Skeletal muscle tissue (tissue), 4 donors: ENCODE data around the gene KAT6B. TPM values are rescaled to one million over a fixed set of nuclear protein-coding genes. Genes with fewer than 3 reads are reported as not detected.

Experiments used
- H3K27ac ChIP-seq: one replicate; pipeline ENCODE4 v1.7.0; 2013; ENCODE audit warnings: mild to moderate bottlenecking, low read depth, low read length, inconsistent platforms
- H3K27me3 ChIP-seq, 3 donors: one replicate each; pipeline ENCODE4 v1.7.0; 2013; ENCODE audit warnings: low read length in 3 of 3; ENCODE audit not compliant: control insufficient read depth in 3 of 3, insufficient read depth in 3 of 3
- H3K36me3 ChIP-seq, 3 donors: one replicate each; pipeline ENCODE4 v1.7.0; 2013; ENCODE audit warnings: low read length in 3 of 3; ENCODE audit not compliant: control insufficient read depth in 3 of 3, insufficient read depth in 3 of 3
- H3K4me1 ChIP-seq, 3 donors: one replicate each; pipeline ENCODE4 v1.7.0; 2013; ENCODE audit warnings: low read length in 3 of 3, mild to moderate bottlenecking in 3 of 3; ENCODE audit not compliant: control insufficient read depth in 3 of 3, insufficient read depth in 3 of 3
- H3K4me3 ChIP-seq, 3 donors: one replicate each; pipeline ENCODE4 v1.7.0; 2013; ENCODE audit warnings: low read length in 3 of 3
- H3K9ac ChIP-seq, 3 donors: one replicate each; pipeline ENCODE4 v1.7.0; 2013; ENCODE audit warnings: low read length in 3 of 3, mild to moderate bottlenecking in 3 of 3, moderate library complexity in 2 of 3, low read depth in 1 of 3
- H3K9me3 ChIP-seq, 3 donors: one replicate each; pipeline ENCODE4 v1.7.0; 2013; ENCODE audit warnings: low read length in 3 of 3; ENCODE audit not compliant: control insufficient read depth in 3 of 3
- total RNA-seq: library from RNA; depleted of rRNA; stranded (reverse); fragments of >200 nt; gene quantifications from one replicate; pipeline ENCODE4 v1.2.3, GENCODE V29; 2014
- donor health status: Osteomylitis.

KAT6B gene
- total RNA-seq, 1 donor from 2014 or later: 49.6 TPM

DNA sequence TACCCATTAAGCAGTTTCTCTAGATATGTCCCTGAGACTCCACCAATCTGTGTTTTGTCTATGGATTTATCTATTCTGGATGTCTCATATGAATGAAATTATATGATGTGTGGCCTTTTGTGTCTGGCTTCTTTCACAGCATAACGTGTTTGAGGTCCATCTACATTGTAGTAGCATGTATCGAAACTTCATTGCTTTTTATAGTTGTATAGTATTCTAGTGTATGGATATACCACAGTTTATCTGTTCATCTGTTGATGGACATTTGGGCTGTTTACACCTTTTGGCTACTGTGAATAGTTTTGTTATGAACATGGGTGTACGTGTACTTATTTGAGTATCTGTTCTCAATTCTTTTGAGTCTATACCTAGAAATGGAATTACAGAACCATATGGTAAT is 9.6 kb downstream of the KAT6B start:
- Histone ChIP-seq H3K9ac (no peak overlapping the region), H3K27me3 (no peaks in the 10 kb centered on the region), H3K4me1 (peaks cover 17 to 20% (median 20%) of the 10 kb centered on the region in 3 donors), H3K27ac (no peak overlapping the region), H3K36me3 (no peaks in the 10 kb centered on the region), H3K9me3 (no peaks in the 10 kb centered on the region), H3K4me3 (no peak overlapping the region)

DNA sequence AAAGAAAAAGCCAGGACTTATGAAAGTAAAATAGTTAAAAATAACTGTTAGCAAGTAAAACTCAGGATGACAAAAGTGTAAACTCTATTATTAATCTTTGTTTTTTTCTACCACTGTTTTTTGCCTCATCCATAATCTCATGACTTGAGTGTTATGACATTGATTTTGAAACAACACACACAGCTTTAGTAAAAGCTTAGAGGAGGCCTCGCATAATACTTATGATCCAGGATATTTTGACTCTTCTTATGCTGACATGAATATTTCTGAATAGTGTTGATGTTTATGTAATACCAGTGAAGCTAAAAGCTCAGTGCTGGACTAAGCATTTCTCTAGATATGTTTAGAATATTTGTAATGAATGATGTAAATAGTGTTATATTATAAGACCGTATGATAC is 10.5 kb downstream of the KAT6B start:
- Histone ChIP-seq H3K9ac (no peak overlapping the region), H3K4me1 (peaks cover 24 to 28% (median 24%) of the 10 kb centered on the region in 3 donors), H3K27ac (no peak overlapping the region)

DNA sequence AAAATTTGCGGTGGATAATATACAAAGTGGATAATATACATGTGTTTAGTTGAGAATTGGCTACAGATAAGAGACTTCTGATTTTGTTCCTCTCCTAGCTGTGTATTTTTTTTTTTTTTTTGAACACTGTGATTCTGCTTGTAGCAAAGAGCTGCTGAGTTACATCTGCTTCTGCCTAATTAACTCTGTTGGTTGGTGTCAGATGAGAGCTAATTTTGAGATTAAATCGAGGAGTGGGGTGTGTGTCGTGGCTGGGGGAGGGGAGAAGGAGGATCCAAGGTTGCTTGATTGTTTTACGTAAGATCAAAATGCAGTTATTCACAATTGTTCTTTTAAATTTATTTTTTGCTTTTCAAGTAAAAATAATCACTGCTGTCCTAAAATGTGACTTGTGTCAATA is 11.3 kb downstream of the KAT6B start:
- no peak overlapping the region for H3K27ac ChIP-seq
- no peak overlapping the region for H3K9ac ChIP-seq
- no peak overlapping the region for H3K4me3 ChIP-seq
- peaks cover 0 to under 1% (median 0%) of the 10 kb centered on the region in 3 donors for H3K36me3 ChIP-seq
- no peaks in the 10 kb centered on the region for H3K27me3 ChIP-seq
- H3K9me3 ChIP-seq: no peaks in the 10 kb centered on the region
- peaks cover 24 to 28% (median 28%) of the 10 kb centered on the region in 3 donors for H3K4me1 ChIP-seq

More for the DNA sequence above, 10.5 kb downstream of the KAT6B start:
- H3K9me3 ChIP-seq: no peaks in the 10 kb centered on the region
- no peak overlapping the region for H3K4me3 ChIP-seq
- no peaks in the 10 kb centered on the region for H3K27me3 ChIP-seq
- H3K36me3 ChIP-seq: no peaks in the 10 kb centered on the region

DNA sequence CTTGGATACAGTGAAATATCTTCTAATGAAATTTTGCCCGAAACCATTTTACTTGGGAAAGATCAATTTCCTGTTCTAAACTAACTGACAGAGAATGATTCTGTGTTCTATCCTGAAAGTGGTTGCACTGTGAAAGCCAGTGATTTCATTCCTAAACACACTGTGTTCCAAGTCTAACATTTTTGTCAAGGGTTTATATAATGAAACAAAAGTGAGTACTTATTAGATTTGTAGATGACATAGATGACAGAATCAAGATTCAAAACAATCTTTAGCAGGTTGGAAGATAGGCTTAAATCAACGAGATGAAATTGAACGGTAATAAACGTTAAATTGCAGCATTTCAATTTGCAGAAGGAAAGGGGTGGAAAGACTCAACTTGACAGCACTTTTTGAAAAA is 13.3 kb downstream of the KAT6B start:
- Histone ChIP-seq H3K9me3 (no peaks in the 10 kb centered on the region), H3K4me3 (no peak overlapping the region), H3K4me1 (peaks cover 24 to 28% (median 24%) of the 10 kb centered on the region in 3 donors), H3K36me3 (peaks cover 6 to 7% (median 6%) of the 10 kb centered on the region in 3 donors), H3K27ac (no peak overlapping the region), H3K9ac (no peak overlapping the region), H3K27me3 (no peaks in the 10 kb centered on the region)

DNA sequence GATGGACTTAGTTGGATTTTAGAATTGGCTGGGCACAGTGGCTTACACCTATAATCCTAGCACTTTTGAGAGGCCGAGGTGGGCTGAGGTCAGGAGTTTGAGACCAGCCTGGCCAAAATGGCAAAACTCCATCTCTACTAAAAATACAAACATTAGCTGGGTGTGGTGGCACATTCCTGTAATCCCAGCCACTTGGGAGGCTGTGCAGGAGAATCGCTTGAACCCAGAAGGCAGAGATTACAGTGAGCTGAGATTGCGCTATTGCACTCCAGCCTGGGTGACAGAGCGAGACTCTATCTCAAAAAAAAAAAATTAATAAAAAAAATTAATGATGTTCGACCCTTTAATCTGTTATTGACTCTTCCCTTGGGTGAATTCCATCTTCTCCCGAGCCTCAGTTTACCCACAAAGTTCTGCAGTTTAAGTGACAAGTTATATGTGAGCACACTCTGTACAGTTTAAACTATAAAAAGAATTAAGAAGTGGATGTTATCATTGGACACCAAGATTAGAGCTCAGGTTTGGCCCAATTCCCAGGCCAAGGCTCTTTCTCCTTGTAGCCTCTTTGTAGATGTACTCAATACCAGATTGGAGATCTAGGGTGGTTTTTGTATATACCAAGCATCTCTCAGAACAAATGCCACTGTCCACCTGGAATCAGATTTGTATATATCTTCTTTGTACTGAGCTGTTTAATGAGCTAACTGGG is 15.0 kb downstream of the KAT6B start:
- Histone ChIP-seq H3K27ac (no peak overlapping the region), H3K36me3 (peaks cover 6 to 7% (median 6%) of the 10 kb centered on the region in 3 donors), H3K4me1 (peaks cover 13 to 22% (median 16%) of the 10 kb centered on the region in 3 donors)

DNA sequence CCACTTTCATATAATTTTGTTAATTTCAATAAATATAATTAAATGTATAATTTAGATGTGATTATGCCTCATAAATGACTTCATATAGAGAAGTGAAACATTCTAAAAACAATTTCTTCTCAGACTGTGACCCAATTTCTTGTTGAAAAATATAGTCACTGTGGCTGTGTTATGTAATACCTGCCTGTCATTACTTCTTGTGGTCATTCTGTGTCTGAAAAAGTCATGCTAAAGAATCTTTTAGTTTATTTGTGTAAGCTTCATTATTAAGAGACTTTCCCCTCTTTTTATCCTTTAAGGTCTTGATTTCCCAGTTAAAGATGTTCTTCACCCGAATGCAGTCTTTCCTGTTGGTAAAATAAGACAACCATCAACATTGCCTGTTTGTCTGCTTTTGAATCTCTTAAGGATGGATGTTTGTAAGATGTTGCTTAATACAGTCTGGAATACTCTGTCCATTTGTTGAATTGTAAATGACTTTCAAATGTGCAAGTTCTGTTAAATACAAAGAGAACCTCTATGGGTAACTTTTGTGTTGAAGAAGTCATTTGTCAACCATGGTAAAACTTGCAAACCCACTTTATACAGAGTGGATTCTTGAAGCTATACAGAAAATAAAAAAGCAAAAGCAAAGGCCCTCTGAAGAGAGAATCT is 16.0 kb downstream of the KAT6B start:
- H3K4me1 ChIP-seq: peaks cover 10 to 24% (median 15%) of the 10 kb centered on the region in 3 donors
- H3K27ac ChIP-seq: no peak overlapping the region
- no peak overlapping the region for H3K4me3 ChIP-seq
- H3K27me3 ChIP-seq: no peaks in the 10 kb centered on the region
- peaks cover 6 to 7% (median 6%) of the 10 kb centered on the region in 3 donors for H3K36me3 ChIP-seq
- H3K9ac ChIP-seq: no peak overlapping the region
- no peaks in the 10 kb centered on the region for H3K9me3 ChIP-seq

More for the DNA sequence above, 15.0 kb downstream of the KAT6B start:
- no peak overlapping the region for H3K4me3 ChIP-seq
- no peaks in the 10 kb centered on the region for H3K9me3 ChIP-seq
- H3K9ac ChIP-seq: no peak overlapping the region
- no peaks in the 10 kb centered on the region for H3K27me3 ChIP-seq

DNA sequence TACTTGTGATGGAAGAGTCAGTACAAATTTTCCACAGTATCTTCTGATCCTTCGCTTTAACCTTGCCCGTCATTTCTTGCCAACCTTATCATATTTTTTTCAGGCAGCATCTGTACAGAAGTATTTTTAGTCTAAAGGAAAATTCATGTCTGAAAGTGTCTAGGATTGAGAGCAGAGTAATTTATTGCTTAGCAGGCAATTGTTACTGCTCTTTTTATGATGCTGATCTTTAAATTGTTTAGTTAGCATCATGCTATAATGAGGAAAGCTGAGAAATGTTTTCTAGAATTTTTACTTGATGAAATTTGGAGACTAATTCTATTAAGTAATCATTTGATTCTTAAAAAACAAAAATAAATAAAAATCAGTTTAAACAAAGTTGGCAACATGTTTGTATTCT is 20.6 kb downstream of the KAT6B start:
- H3K27ac ChIP-seq: no peak overlapping the region
- peaks cover 3 to 6% (median 3%) of the 10 kb centered on the region in 3 donors for H3K4me1 ChIP-seq
- peaks cover 6 to 7% (median 6%) of the 10 kb centered on the region in 3 donors for H3K36me3 ChIP-seq
- no peaks in the 10 kb centered on the region for H3K27me3 ChIP-seq
- no peaks in the 10 kb centered on the region for H3K9me3 ChIP-seq
- H3K4me3 ChIP-seq: no peak overlapping the region
- H3K9ac ChIP-seq: no peak overlapping the region

DNA sequence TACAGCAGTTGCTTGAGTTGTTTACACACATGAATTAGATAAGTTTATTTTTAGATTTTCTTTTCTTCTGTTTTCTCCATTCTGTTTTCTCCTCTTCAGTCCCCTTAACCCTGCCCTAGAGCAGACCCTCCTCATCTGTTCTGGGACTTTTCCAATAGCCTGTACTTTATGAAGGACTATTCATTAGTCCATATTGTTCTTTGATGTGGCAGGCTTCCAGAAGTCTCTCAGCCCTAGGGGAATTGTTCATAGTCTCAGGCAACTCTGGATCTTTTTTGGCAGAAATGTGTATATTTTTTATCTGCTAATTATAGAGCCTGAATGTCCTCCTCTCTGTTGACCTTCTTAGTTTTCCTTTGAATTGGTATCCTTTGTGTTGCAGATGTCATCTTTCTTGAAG is 25.4 kb downstream of the KAT6B start:
- Histone ChIP-seq H3K4me1 (peaks cover 12 to 27% (median 25%) of the 10 kb centered on the region in 3 donors), H3K9me3 (no peaks in the 10 kb centered on the region), H3K36me3 (no peaks in the 10 kb centered on the region), H3K9ac (no peak overlapping the region), H3K4me3 (no peak overlapping the region), H3K27me3 (no peaks in the 10 kb centered on the region), H3K27ac (peak overlapping the region; percentile 13)

DNA sequence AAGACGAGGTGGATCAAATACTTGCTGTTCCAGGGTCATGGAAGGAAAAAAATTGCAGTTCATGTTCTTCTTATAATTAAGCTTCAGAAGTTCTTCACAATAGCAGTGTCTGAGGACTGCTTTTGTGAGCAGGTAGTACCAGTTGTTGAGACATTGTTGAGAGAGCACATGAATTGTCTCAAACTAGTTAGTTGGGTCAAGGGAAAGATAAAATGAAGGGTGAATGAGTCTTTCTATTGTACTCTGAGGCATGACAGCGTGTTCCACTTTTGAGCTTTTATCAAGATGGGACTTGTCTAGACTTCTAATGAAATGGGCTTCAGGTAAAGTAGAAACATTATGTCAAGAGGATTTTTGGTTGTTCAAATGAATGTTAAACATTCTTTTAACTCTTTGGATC is 26.0 kb downstream of the KAT6B start:
- H3K27me3 ChIP-seq: no peaks in the 10 kb centered on the region
- no peak overlapping the region for H3K9ac ChIP-seq
- H3K4me1 ChIP-seq: peaks cover 12 to 27% (median 22%) of the 10 kb centered on the region in 3 donors
- no peaks in the 10 kb centered on the region for H3K36me3 ChIP-seq
- no peaks in the 10 kb centered on the region for H3K9me3 ChIP-seq
- H3K27ac ChIP-seq: peak overlapping the region; percentile 13
- no peak overlapping the region for H3K4me3 ChIP-seq

DNA sequence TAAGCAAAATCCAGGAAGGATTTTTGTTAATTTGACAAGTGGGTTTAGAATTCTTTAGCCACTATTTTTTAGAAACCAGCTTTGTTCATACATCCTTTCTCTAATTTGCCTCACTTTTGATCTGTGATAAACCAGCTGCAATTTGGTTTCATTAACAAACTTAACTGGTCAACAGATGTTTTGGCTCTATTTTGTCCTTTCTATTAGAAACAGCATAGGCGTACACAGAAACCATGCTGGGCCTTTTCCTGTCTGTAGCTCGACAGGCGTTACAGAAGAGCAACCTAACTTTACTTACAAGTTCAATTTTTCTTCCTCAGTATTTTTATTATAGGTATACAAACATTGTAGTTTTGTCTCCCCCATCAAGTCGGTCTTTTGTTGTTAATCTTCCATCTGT is 28.2 kb downstream of the KAT6B start:
- Histone ChIP-seq H3K4me3 (no peak overlapping the region), H3K27ac (no peak overlapping the region), H3K9ac (no peak overlapping the region), H3K27me3 (no peaks in the 10 kb centered on the region), H3K36me3 (no peaks in the 10 kb centered on the region), H3K9me3 (no peaks in the 10 kb centered on the region), H3K4me1 (peaks cover 12 to 27% (median 22%) of the 10 kb centered on the region in 3 donors)
